ENCODE data around the gene ZMIZ1.

Gene ZMIZ1

DNA sequence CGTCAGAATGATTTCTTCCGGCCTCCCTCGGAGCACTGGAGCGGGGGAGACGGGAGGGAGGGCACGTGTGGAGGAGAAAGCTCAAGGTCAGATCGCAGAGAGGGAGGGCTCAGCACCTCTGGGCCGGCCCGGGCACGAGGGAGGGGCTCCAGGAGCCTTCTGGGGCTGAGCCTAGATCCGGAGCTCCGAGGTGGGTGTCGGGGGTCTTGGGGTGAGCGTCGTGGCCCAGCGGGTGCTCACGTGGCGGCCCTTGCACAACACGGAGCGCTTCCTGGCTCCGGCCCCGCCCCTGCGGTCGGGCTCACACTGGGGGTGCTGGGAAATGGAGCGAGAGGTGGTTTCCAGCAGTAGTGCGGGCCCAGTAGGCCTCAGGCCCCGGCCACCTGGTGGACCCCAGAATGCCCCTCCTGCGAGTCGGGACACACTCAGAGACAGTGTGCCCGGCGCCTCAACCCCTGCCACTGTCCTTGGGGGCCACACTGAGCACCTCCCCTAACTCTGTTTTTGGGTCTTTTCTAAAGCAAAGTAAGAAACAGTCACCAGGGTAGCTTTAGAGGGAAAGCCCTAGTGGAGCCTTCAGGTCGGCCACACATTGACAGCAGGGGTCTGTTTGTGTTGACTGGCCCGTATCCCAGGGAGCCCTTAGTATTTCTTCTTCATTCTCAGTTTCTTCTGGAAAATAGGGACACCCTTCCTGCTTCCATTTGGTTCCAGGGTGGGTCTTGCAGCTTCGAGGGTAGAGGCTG, 279.3 kb downstream of the ZMIZ1 start (continued):
- TF ChIP-seq, protein P1, sequence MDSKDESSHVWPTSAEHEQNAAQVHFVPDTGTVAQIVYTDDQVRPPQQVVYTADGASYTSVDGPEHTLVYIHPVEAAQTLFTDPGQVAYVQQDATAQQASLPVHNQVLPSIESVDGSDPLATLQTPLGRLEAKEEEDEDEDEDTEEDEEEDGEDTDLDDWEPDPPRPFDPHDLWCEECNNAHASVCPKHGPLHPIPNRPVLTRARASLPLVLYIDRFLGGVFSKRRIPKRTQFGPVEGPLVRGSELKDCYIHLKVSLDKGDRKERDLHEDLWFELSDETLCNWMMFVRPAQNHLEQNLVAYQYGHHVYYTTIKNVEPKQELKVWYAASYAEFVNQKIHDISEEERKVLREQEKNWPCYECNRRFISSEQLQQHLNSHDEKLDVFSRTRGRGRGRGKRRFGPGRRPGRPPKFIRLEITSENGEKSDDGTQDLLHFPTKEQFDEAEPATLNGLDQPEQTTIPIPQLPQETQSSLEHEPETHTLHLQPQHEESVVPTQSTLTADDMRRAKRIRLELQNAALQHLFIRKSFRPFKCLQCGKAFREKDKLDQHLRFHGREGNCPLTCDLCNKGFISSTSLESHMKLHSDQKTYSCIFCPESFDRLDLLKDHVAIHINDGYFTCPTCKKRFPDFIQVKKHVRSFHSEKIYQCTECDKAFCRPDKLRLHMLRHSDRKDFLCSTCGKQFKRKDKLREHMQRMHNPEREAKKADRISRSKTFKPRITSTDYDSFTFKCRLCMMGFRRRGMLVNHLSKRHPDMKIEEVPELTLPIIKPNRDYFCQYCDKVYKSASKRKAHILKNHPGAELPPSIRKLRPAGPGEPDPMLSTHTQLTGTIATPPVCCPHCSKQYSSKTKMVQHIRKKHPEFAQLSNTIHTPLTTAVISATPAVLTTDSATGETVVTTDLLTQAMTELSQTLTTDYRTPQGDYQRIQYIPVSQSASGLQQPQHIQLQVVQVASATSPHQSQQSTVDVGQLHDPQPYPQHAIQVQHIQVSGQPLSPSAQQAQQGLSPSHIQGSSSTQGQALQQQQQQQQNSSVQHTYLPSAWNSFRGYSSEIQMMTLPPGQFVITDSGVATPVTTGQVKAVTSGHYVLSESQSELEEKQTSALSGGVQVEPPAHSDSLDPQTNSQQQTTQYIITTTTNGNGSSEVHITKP (tag by site-specific recombination; IDR thresholded peaks at IDR 0.05) = no peak; the same call in 1 of the 2 replicates
- no peak for TF ChIP-seq ZNF521 (tag by site-specific recombination; IDR thresholded peaks at IDR 0.05)
- TF ChIP-seq ZXDB (tag by site-specific recombination; IDR thresholded peaks at IDR 0.05) = peak; percentile 91
- 0 out of 2 replicates have a peak, but pooled peaks have one; percentile 37 for TF ChIP-seq KLF8 (tag by site-specific recombination; IDR thresholded peaks at IDR 0.05)
- peak; percentile 79 for TF ChIP-seq KLF9 (tag by site-specific recombination; IDR thresholded peaks at IDR 0.05; ENCODE audit: low read depth)
- TF ChIP-seq OVOL3 (tag by site-specific recombination; IDR thresholded peaks at IDR 0.05) = no peak
- TF ChIP-seq ZNF510 (tag by site-specific recombination; IDR thresholded peaks at IDR 0.05; ENCODE audit: insufficient replicate concordance) = no peak
- no peak for TF ChIP-seq MYNN (tag by site-specific recombination; IDR thresholded peaks at IDR 0.05; ENCODE audit: borderline replicate concordance)
- TF ChIP-seq ZNF610 (tag by site-specific recombination; IDR thresholded peaks at IDR 0.05; ENCODE audit: borderline replicate concordance) = peak; percentile 66
- peak; percentile 63 for TF ChIP-seq ZNF596 (tag by site-specific recombination; IDR thresholded peaks at IDR 0.05)
- TF ChIP-seq ZNF785 (tag by site-specific recombination; IDR thresholded peaks at IDR 0.05) = no peak
- no peak for TF ChIP-seq ZNF433 (tag by site-specific recombination; IDR thresholded peaks at IDR 0.05; ENCODE audit: low read depth)
- TF ChIP-seq, protein P2, sequence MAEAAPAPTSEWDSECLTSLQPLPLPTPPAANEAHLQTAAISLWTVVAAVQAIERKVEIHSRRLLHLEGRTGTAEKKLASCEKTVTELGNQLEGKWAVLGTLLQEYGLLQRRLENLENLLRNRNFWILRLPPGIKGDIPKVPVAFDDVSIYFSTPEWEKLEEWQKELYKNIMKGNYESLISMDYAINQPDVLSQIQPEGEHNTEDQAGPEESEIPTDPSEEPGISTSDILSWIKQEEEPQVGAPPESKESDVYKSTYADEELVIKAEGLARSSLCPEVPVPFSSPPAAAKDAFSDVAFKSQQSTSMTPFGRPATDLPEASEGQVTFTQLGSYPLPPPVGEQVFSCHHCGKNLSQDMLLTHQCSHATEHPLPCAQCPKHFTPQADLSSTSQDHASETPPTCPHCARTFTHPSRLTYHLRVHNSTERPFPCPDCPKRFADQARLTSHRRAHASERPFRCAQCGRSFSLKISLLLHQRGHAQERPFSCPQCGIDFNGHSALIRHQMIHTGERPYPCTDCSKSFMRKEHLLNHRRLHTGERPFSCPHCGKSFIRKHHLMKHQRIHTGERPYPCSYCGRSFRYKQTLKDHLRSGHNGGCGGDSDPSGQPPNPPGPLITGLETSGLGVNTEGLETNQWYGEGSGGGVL (tag by site-specific recombination; IDR thresholded peaks at IDR 0.05) = no peak
- TF ChIP-seq, protein P3, sequence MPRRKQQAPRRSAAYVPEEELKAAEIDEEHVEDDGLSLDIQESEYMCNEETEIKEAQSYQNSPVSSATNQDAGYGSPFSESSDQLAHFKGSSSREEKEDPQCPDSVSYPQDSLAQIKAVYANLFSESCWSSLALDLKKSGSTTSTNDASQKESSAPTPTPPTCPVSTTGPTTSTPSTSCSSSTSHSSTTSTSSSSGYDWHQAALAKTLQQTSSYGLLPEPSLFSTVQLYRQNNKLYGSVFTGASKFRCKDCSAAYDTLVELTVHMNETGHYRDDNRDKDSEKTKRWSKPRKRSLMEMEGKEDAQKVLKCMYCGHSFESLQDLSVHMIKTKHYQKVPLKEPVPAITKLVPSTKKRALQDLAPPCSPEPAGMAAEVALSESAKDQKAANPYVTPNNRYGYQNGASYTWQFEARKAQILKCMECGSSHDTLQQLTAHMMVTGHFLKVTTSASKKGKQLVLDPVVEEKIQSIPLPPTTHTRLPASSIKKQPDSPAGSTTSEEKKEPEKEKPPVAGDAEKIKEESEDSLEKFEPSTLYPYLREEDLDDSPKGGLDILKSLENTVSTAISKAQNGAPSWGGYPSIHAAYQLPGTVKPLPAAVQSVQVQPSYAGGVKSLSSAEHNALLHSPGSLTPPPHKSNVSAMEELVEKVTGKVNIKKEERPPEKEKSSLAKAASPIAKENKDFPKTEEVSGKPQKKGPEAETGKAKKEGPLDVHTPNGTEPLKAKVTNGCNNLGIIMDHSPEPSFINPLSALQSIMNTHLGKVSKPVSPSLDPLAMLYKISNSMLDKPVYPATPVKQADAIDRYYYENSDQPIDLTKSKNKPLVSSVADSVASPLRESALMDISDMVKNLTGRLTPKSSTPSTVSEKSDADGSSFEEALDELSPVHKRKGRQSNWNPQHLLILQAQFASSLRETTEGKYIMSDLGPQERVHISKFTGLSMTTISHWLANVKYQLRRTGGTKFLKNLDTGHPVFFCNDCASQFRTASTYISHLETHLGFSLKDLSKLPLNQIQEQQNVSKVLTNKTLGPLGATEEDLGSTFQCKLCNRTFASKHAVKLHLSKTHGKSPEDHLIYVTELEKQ (tag by site-specific recombination; IDR thresholded peaks at IDR 0.05; ENCODE audit: borderline replicate concordance) = no peak
- no peak for TF ChIP-seq ZNF791 (tag by site-specific recombination; IDR thresholded peaks at IDR 0.05)
- TF ChIP-seq KLF10 (tag by site-specific recombination; IDR thresholded peaks at IDR 0.05) = no peak
- TF ChIP-seq YY1 (tag by site-specific recombination; IDR thresholded peaks at IDR 0.05) = 0 out of 2 replicates have a peak, but pooled peaks have one; percentile 19
- TF ChIP-seq GLI4 (tag by site-specific recombination; IDR thresholded peaks at IDR 0.05) = no peak
- TF ChIP-seq ZNF114 (tag by site-specific recombination; IDR thresholded peaks at IDR 0.05) = no peak
- peak; percentile 55 for TF ChIP-seq GLIS1 (tag by site-specific recombination; IDR thresholded peaks at IDR 0.05)
- no peak; the same call in 1 of the 2 replicates for TF ChIP-seq ZNF2 (tag by site-specific recombination; IDR thresholded peaks at IDR 0.05)
- no peak for TF ChIP-seq ZNF16 (tag by site-specific recombination; IDR thresholded peaks at IDR 0.05; ENCODE audit: low read depth)
- TF ChIP-seq ZNF514 (tag by site-specific recombination; IDR thresholded peaks at IDR 0.05) = no peak
- TF ChIP-seq, protein P4, sequence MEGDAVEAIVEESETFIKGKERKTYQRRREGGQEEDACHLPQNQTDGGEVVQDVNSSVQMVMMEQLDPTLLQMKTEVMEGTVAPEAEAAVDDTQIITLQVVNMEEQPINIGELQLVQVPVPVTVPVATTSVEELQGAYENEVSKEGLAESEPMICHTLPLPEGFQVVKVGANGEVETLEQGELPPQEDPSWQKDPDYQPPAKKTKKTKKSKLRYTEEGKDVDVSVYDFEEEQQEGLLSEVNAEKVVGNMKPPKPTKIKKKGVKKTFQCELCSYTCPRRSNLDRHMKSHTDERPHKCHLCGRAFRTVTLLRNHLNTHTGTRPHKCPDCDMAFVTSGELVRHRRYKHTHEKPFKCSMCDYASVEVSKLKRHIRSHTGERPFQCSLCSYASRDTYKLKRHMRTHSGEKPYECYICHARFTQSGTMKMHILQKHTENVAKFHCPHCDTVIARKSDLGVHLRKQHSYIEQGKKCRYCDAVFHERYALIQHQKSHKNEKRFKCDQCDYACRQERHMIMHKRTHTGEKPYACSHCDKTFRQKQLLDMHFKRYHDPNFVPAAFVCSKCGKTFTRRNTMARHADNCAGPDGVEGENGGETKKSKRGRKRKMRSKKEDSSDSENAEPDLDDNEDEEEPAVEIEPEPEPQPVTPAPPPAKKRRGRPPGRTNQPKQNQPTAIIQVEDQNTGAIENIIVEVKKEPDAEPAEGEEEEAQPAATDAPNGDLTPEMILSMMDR (tag by site-specific recombination; IDR thresholded peaks at IDR 0.05) = peak; percentile 45; the same call in 1 of the 2 replicates
- TF ChIP-seq HOXC10 (CRISPR knock-in tag; IDR thresholded peaks at IDR 0.05) = no peak
- TF ChIP-seq, protein P5, sequence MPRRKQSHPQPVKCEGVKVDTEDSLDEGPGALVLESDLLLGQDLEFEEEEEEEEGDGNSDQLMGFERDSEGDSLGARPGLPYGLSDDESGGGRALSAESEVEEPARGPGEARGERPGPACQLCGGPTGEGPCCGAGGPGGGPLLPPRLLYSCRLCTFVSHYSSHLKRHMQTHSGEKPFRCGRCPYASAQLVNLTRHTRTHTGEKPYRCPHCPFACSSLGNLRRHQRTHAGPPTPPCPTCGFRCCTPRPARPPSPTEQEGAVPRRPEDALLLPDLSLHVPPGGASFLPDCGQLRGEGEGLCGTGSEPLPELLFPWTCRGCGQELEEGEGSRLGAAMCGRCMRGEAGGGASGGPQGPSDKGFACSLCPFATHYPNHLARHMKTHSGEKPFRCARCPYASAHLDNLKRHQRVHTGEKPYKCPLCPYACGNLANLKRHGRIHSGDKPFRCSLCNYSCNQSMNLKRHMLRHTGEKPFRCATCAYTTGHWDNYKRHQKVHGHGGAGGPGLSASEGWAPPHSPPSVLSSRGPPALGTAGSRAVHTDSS (tag by site-specific recombination; IDR thresholded peaks at IDR 0.05) = no peak
- TF ChIP-seq ZNF654 (tag by site-specific recombination; IDR thresholded peaks at IDR 0.05; ENCODE audit: low read depth) = no peak
- TF ChIP-seq ZNF830 (tag by site-specific recombination; IDR thresholded peaks at IDR 0.05; ENCODE audit: low read depth) = no peak

Measured in HEK293 (cell line).